ENCODE measurements around the gene FARS2. TPM values are rescaled to one million over a fixed set of nuclear protein-coding genes. Genes with fewer than 3 reads are reported as not detected.

Gene FARS2
- total and polyA plus RNA-seq, 2 donors (not counting 1 experiment from before 2014, with no cell fraction given), result 33.0 to 35.5 TPM

GRCh38 chr6:5278565-5279120, 17.3 kb downstream of the FARS2 start:
- Histone ChIP-seq H3K4me3 (ENCODE audit: control extremely low read depth in 1 of 5, extremely low read depth in 1 of 5, insufficient read depth in 1 of 5, low read depth in 2 of 5, low read length in 4 of 5) (peak overlapping the region in 2 of 5 experiments; percentile 3 to 7), H4K20me1 (ENCODE audit: control insufficient read depth, insufficient read depth, low read length, poor library complexity, severe bottlenecking) (peaks cover 16% of the 10 kb centered on the region), H3K27me3 (replicated peaks in 1 of 4; ENCODE audit: control extremely low read depth in 1 of 4, control insufficient read depth in 3 of 4, insufficient read depth in 4 of 4, low read length in 3 of 4) (no peaks in the 10 kb centered on the region), H3K9me3 (ENCODE audit: control extremely low read depth in 1 of 3, control insufficient read depth in 2 of 3, insufficient read depth in 1 of 3, low read length in 2 of 3) (no peaks in the 10 kb centered on the region), H3K9ac (ENCODE audit: low read length) (peak overlapping the region; percentile 25), H2AFZ (ENCODE audit: insufficient read depth, low read depth, low read length, poor library complexity, severe bottlenecking) (peak overlapping the region; percentile 34), H3K4me1 (ENCODE audit: control insufficient read depth in 2 of 2, insufficient read depth in 2 of 2, low read length in 2 of 2) (peaks cover 15 to 20% of the 10 kb centered on the region in 2 donors), H3K36me3 (replicated peaks in 1 of 2; ENCODE audit: control extremely low read depth in 1 of 2, control insufficient read depth in 1 of 2, extremely low read depth in 1 of 2, insufficient read depth in 2 of 2, low read length in 1 of 2) (peaks cover 0 to 3% of the 10 kb centered on the region in 2 experiments), H3K4me2 (replicated peaks; ENCODE audit: low read depth, low read length, poor library complexity, severe bottlenecking) (peak overlapping the region; percentile 51), H3K79me2 (ENCODE audit: control insufficient read depth, insufficient read depth, low read length) (peaks cover 83% of the 10 kb centered on the region), H3K27ac (ENCODE audit: low read length in 2 of 2) (peak overlapping the region; percentile 20 to 31)
- H3K4me1 Mint-ChIP-seq, result peaks cover 53% of the 10 kb centered on the region
- no peak for TF ChIP-seq CTCF (IDR thresholded peaks at IDR 0.05)
- TF ChIP-seq EZH2 (IDR thresholded peaks at IDR 0.05; ENCODE audit: borderline replicate concordance, insufficient read depth, low read depth, low read length, poor library complexity, severe bottlenecking), result no peak
- ChIA-PET POLR2A (interaction anchor here (0.8 to 2.5 kb wide), 2 partner anchors 14 to 18 kb away, joined by 3 to 9 read pairs; partner anchors contain the start of genes FARS2 and LYRM4), CTCF (interaction anchor here (1.1 to 2.6 kb wide), 6 partner anchors 15 to 134 kb away, joined by 3 to 11 read pairs (median 5); no protein-coding TSS in a partner anchor)
- H3K27me3 Mint-ChIP-seq, result no peaks in the 10 kb centered on the region
- H3K9me3 Mint-ChIP-seq (ENCODE audit: insufficient read depth), result no peaks in the 10 kb centered on the region
- DNase-seq (no peak), ATAC-seq (ENCODE audit: low read depth) (peak; percentile 34)
- intact Hi-C loops (cut with micrococcal nuclease), result loop anchor here (2.0 kb wide), 1 partner anchor 24 kb away; no protein-coding TSS in a partner anchor
- WGBS (ENCODE audit: insufficient coverage), result 66% methylated on average over 2 of the region's 3 CpGs
- peak overlapping the region; percentile 72 for H3K4me3 Mint-ChIP-seq
- peak overlapping the region; percentile 83 for H3K27ac Mint-ChIP-seq

- DNase-seq, result no peak
- no peaks in the 10 kb centered on the region for H3K27me3 Mint-ChIP-seq
- H3K27ac Mint-ChIP-seq, result peak overlapping the region; percentile 53
- Histone ChIP-seq H3K9me3 (ENCODE audit: control extremely low read depth in 1 of 3, control insufficient read depth in 2 of 3, insufficient read depth in 1 of 3, low read length in 2 of 3) (no peaks in the 10 kb centered on the region), H2AFZ (ENCODE audit: insufficient read depth, low read depth, low read length, poor library complexity, severe bottlenecking) (no peak overlapping the region), H3K79me2 (ENCODE audit: control insufficient read depth, insufficient read depth, low read length) (peaks cover 78% of the 10 kb centered on the region), H3K9ac (ENCODE audit: low read length) (no peak overlapping the region), H3K27ac (ENCODE audit: low read length in 2 of 2) (no peak overlapping the region), H3K4me3 (ENCODE audit: control extremely low read depth in 1 of 5, extremely low read depth in 1 of 5, insufficient read depth in 1 of 5, low read depth in 2 of 5, low read length in 4 of 5) (no peak overlapping the region), H3K36me3 (replicated peaks in 1 of 2; ENCODE audit: control extremely low read depth in 1 of 2, control insufficient read depth in 1 of 2, extremely low read depth in 1 of 2, insufficient read depth in 2 of 2, low read length in 1 of 2) (no peaks in the 10 kb centered on the region), H4K20me1 (ENCODE audit: control insufficient read depth, insufficient read depth, low read length, poor library complexity, severe bottlenecking) (peaks cover 16% of the 10 kb centered on the region), H3K4me2 (replicated peaks; ENCODE audit: low read depth, low read length, poor library complexity, severe bottlenecking) (no peak overlapping the region), H3K27me3 (replicated peaks in 1 of 4; ENCODE audit: control extremely low read depth in 1 of 4, control insufficient read depth in 3 of 4, insufficient read depth in 4 of 4, low read length in 3 of 4) (no peaks in the 10 kb centered on the region), H3K4me1 (ENCODE audit: control insufficient read depth in 2 of 2, insufficient read depth in 2 of 2, low read length in 2 of 2) (peaks cover 15 to 20% of the 10 kb centered on the region in 2 donors)
- intact Hi-C loops (cut with micrococcal nuclease), result loop anchor here (2.0 kb wide), 1 partner anchor 23 kb away; no protein-coding TSS in a partner anchor
- H3K4me3 Mint-ChIP-seq, result peak overlapping the region; percentile 32
- no peak for ATAC-seq (ENCODE audit: low read depth)
- no peaks in the 10 kb centered on the region for H3K9me3 Mint-ChIP-seq (ENCODE audit: insufficient read depth)
- whole genome bisulfite sequencing (ENCODE audit: insufficient coverage), result no CpG with 5 or more reads among the region's 2 CpGs
- ChIA-PET POLR2A (interaction anchor here (2.5 kb wide), 1 partner anchor 19 kb away, joined by 9 read pairs; the partner anchor contains the start of genes FARS2 and LYRM4), CTCF (interaction anchor here (0.6 to 1.3 kb wide), 4 partner anchors 11 to 136 kb away, joined by 3 to 5 read pairs (median 4); no protein-coding TSS in a partner anchor)
- no peak for TF ChIP-seq EZH2 (IDR thresholded peaks at IDR 0.05; ENCODE audit: borderline replicate concordance, insufficient read depth, low read depth, low read length, poor library complexity, severe bottlenecking)
- TF ChIP-seq CTCF (IDR thresholded peaks at IDR 0.05), result no peak
- peaks cover 56% of the 10 kb centered on the region for H3K4me1 Mint-ChIP-seq
These were observed 18.6 kb downstream of the FARS2 start for GRCh38 chr6:5279891-5280338.
